CD14-positive monocyte (primary cell): ENCODE measurements around the gene RNASEH2C. TPM values are rescaled to one million over a fixed set of nuclear protein-coding genes. Genes with fewer than 3 reads are reported as not detected.

ENCODE experiments used
- DNase-seq, 3 donors: peaks; one replicate each; pipeline ENCODE4 v3.0.0-alpha.2; 2011 to 2022
- H2AFZ ChIP-seq: 2 replicates; pipeline ENCODE4 v1.6.0; 2012; ENCODE audit warnings: mild to moderate bottlenecking, low read depth, low read length, inconsistent platforms; ENCODE audit not compliant: insufficient read depth, poor library complexity, severe bottlenecking
- H3K27ac ChIP-seq, 2 donors: 1 replicate in 1 of 2; 2 replicates in 1 of 2; pipeline ENCODE4 v1.5.1; 2012 to 2013; ENCODE audit warnings: low read length in 2 of 2, control low read depth in 1 of 2, inconsistent platforms in 1 of 2, low read depth in 1 of 2, mild to moderate bottlenecking in 1 of 2
- H3K27me3 ChIP-seq, 2 donors: one replicate each; pipeline versions ENCODE4 v1.6.0 to v1.6.1; 2011 to 2013; ENCODE audit warnings: low read length in 2 of 2; ENCODE audit not compliant: control insufficient read depth in 2 of 2, insufficient read depth in 2 of 2
- H3K36me3 ChIP-seq, 2 donors: replicated peaks in 1 of 2; 1 replicate in 1 of 2; 2 replicates in 1 of 2; pipeline versions ENCODE4 v1.5.1 to v1.6.1; 2012 to 2013; ENCODE audit warnings: low read length in 2 of 2, control low read depth in 1 of 2, inconsistent platforms in 1 of 2, mild to moderate bottlenecking in 1 of 2; ENCODE audit not compliant: insufficient read depth in 2 of 2, control insufficient read depth in 1 of 2
- H3K4me1 ChIP-seq, 2 donors: 1 replicate in 1 of 2; 2 replicates in 1 of 2; pipeline versions ENCODE4 v1.5.1 to v1.6.1; 2012 to 2013; ENCODE audit warnings: low read length in 2 of 2, control low read depth in 1 of 2, inconsistent platforms in 1 of 2, mild to moderate bottlenecking in 1 of 2, moderate library complexity in 1 of 2; ENCODE audit not compliant: insufficient read depth in 2 of 2, control insufficient read depth in 1 of 2
- H3K4me2 ChIP-seq: replicated peaks from 2 replicates; pipeline ENCODE3; 2012; ENCODE audit warnings: low read length, moderate library complexity, mild to moderate bottlenecking; ENCODE audit not compliant: poor library complexity, severe bottlenecking; ENCODE audit errors: extremely low read depth
- H3K4me3 ChIP-seq, 3 experiments: fragments of 200-600 bp in 1 of 3; sonication (generic) in 1 of 3; replicated peaks in 1 of 3; 1 replicate in 2 of 3; 2 replicates in 1 of 3; pipeline ENCODE4 v1.5.1; 2011 to 2013; ENCODE audit warnings: low read length in 3 of 3, mild to moderate bottlenecking in 3 of 3, control low read depth in 2 of 3, low read depth in 2 of 3, inconsistent platforms in 1 of 3, moderate library complexity in 1 of 3
- H3K79me2 ChIP-seq: 2 replicates; pipeline ENCODE4 v1.6.0; 2012; ENCODE audit warnings: mild to moderate bottlenecking, control low read depth, inconsistent platforms, low read length, moderate library complexity; ENCODE audit not compliant: insufficient read depth
- H3K9ac ChIP-seq: 2 replicates; pipeline ENCODE4 v1.6.0; 2017; ENCODE audit warnings: low read length, mild to moderate bottlenecking; ENCODE audit not compliant: insufficient read depth, poor library complexity, severe bottlenecking
- H3K9me3 ChIP-seq, 2 donors: replicated peaks in 1 of 2; 1 replicate in 1 of 2; 2 replicates in 1 of 2; pipeline versions ENCODE4 v1.5.1 to v1.6.1; 2012 to 2013; ENCODE audit warnings: low read length in 2 of 2, control low read depth in 1 of 2; ENCODE audit not compliant: control insufficient read depth in 1 of 2, insufficient read depth in 1 of 2
- H4K20me1 ChIP-seq: 2 replicates; pipeline ENCODE4 v1.6.0; 2012; ENCODE audit warnings: mild to moderate bottlenecking, low read length, control low read depth, moderate library complexity; ENCODE audit not compliant: insufficient read depth
- H3K27ac Mint-ChIP-seq, 7 donors: one replicate each; pipeline ENCODE4 v1.8.0; 2020; ENCODE audit warnings: mild to moderate bottlenecking in 7 of 7, mixed read lengths in 7 of 7, moderate library complexity in 6 of 7, inconsistent platforms in 2 of 7
- H3K27me3 Mint-ChIP-seq, 3 donors: one replicate each; pipeline ENCODE4 v1.8.0; 2021 to 2022; ENCODE audit warnings: low read depth in 3 of 3, mild to moderate bottlenecking in 3 of 3, mixed read lengths in 3 of 3, moderate library complexity in 3 of 3, inconsistent platforms in 1 of 3
- H3K36me3 Mint-ChIP-seq, 2 donors: one replicate each; pipeline ENCODE4 v1.8.0; 2020; ENCODE audit warnings: mixed read lengths in 2 of 2, inconsistent platforms in 1 of 2, mild to moderate bottlenecking in 1 of 2
- H3K4me1 Mint-ChIP-seq: one replicate; pipeline ENCODE4 v1.8.0; 2020; ENCODE audit warnings: mild to moderate bottlenecking, mixed read lengths
- H3K4me3 Mint-ChIP-seq, 2 donors: one replicate each; pipeline ENCODE4 v1.8.0; 2020; ENCODE audit warnings: mild to moderate bottlenecking in 2 of 2, mixed read lengths in 2 of 2, moderate library complexity in 1 of 2
- H3K9me3 Mint-ChIP-seq, 7 donors: one replicate each; pipeline ENCODE4 v1.8.0; 2020 to 2022; ENCODE audit warnings: mixed read lengths in 7 of 7, mild to moderate bottlenecking in 6 of 7, moderate library complexity in 6 of 7, inconsistent platforms in 2 of 7
- WGBS: methylation state at CpG from one replicate; pipeline ENCODE4 v1.1.5; 2013; ENCODE audit warnings: missing lambda C conversion rate; ENCODE audit not compliant: insufficient coverage; 5-methylcytosine and 5-hydroxymethylcytosine counted together
- intact Hi-C, 2 donors: fragments of 100-400 bp; cut with micrococcal nuclease; formaldehyde crosslinking; loops; one replicate each; pipeline versions ENCODE4 v1.15.0 to v1.15.1; 2023
- polyA plus RNA-seq, 3 donors: library from polyadenylated mRNA; depleted of rRNA in 1 of 3; unstranded in 2 of 3; stranded (reverse) in 1 of 3; fragments of 300-500 nt in 2 of 3; fragments of >200 nt in 1 of 3; fragmentation: Illumina TruSeq in 2 of 3; gene quantifications; 1 replicate in 2 of 3; 2 replicates in 1 of 3; pipeline ENCODE4 v1.2.3, GENCODE V29; 2012 to 2021
- TF ChIP-seq, protein P1 (sequence below): fragments of 200-600 bp; IDR thresholded peaks from one replicate; pipeline ENCODE4 v1.8.0; 2022; ENCODE audit warnings: antibody characterized with exemption, mild to moderate bottlenecking

The RNASEH2C gene
- polyA plus RNA-seq, 3 donors: 33.3 to 131 (median 95.2) TPM

DNA sequence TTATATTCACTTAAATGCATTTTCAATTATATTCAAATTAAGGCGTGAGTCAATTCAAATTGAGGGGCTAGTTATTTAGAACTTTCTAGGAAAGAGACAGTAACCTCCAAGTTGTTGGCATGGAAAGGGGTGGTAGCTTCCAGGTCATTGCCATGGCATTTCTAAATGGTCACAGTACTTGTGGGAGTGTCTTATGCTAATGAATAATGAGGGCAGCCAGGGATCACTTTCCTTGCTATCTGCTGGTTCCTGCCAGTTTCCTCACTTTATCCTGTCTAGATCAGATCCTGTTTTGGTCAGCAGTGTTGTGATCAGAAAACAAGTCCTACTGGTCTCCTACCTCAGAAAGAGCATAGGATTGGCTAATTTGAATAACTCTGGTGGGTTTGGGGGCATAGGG is 21.8 kb upstream of the RNASEH2C start:
- no peak overlapping the region for H3K4me2 ChIP-seq
- peaks cover 6% of the 10 kb centered on the region for H3K4me1 Mint-ChIP-seq
- H3K4me1 ChIP-seq: peaks cover 0 to 7% of the 10 kb centered on the region in 2 donors
- no CpG with 5 or more reads among the region's 1 CpG for WGBS
- no peaks in the 10 kb centered on the region for H3K79me2 ChIP-seq
- no peak for DNase-seq
- H3K36me3 Mint-ChIP-seq: no peaks in the 10 kb centered on the region
- no peak overlapping the region for H3K9ac ChIP-seq
- H3K4me3 Mint-ChIP-seq: no peak overlapping the region
- H3K27ac Mint-ChIP-seq: no peak overlapping the region
- intact Hi-C loops: no loop called here
- peaks cover 0 to 7% (median 2%) of the 10 kb centered on the region in 7 donors for H3K9me3 Mint-ChIP-seq
- H2AFZ ChIP-seq: no peak overlapping the region
- TF ChIP-seq, protein P1, sequence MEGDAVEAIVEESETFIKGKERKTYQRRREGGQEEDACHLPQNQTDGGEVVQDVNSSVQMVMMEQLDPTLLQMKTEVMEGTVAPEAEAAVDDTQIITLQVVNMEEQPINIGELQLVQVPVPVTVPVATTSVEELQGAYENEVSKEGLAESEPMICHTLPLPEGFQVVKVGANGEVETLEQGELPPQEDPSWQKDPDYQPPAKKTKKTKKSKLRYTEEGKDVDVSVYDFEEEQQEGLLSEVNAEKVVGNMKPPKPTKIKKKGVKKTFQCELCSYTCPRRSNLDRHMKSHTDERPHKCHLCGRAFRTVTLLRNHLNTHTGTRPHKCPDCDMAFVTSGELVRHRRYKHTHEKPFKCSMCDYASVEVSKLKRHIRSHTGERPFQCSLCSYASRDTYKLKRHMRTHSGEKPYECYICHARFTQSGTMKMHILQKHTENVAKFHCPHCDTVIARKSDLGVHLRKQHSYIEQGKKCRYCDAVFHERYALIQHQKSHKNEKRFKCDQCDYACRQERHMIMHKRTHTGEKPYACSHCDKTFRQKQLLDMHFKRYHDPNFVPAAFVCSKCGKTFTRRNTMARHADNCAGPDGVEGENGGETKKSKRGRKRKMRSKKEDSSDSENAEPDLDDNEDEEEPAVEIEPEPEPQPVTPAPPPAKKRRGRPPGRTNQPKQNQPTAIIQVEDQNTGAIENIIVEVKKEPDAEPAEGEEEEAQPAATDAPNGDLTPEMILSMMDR: no peak
- H3K27ac ChIP-seq: no peak overlapping the region
- H3K9me3 ChIP-seq: peaks cover 0 to 4% of the 10 kb centered on the region in 2 donors
- no peaks in the 10 kb centered on the region for H3K36me3 ChIP-seq
- H3K27me3 ChIP-seq: no peaks in the 10 kb centered on the region
- H3K4me3 ChIP-seq: no peak overlapping the region
- no peaks in the 10 kb centered on the region for H4K20me1 ChIP-seq
- peaks cover 0 to 3% (median 2%) of the 10 kb centered on the region in 3 donors for H3K27me3 Mint-ChIP-seq

DNA sequence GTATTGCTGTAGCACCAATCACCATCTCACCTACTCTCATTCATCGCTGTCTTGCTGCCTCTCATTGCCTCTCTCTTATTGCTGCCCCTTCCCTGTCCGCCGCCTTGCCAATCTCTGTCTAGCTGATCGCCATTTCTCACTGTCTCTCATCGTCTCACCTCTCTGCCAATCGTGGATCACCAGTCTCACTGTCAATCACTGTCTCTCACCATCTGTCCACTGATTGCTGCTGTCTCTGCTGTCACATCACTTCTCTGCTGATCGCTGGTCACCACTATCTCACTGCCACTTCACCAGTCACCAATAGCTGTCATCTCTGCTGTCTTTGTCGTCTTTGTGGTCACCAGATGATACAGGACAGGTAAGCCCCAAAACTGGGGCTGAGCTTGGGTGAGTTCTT is 20.6 kb upstream of the RNASEH2C start:
- peaks cover 4 to 8% of the 10 kb centered on the region in 2 donors for H3K9me3 ChIP-seq
- DNase-seq: no peak
- no peak overlapping the region for H3K4me2 ChIP-seq
- WGBS: 81% methylated on average over 8 of the region's 8 CpGs
- H3K4me1 ChIP-seq: peaks cover 0 to 7% of the 10 kb centered on the region in 2 donors
- Mint-ChIP-seq H3K36me3 (no peaks in the 10 kb centered on the region), H3K4me1 (peaks cover 6% of the 10 kb centered on the region), H3K27me3 (peaks cover 1 to 3% (median 1%) of the 10 kb centered on the region in 3 donors), H3K27ac (peak overlapping the region in 1 of 7 donors; percentile 13), H3K4me3 (no peak overlapping the region), H3K9me3 (peaks cover 6 to 17% (median 10%) of the 10 kb centered on the region in 7 donors)
- H3K27me3 ChIP-seq: no peaks in the 10 kb centered on the region
- no peaks in the 10 kb centered on the region for H3K36me3 ChIP-seq
- H4K20me1 ChIP-seq: no peaks in the 10 kb centered on the region
- TF ChIP-seq, protein P1: no peak
- no peaks in the 10 kb centered on the region for H3K79me2 ChIP-seq
- H3K9ac ChIP-seq: no peak overlapping the region
- no peak overlapping the region for H2AFZ ChIP-seq
- intact Hi-C loops: no loop called here
- no peak overlapping the region for H3K27ac ChIP-seq
- no peak overlapping the region for H3K4me3 ChIP-seq
